OCI-LY3 (cell line): ENCODE measurements around the gene MDM1.

Source experiments
- CTCF ChIP-seq: fragments of 200-600, 300-600 bp; sonication (generic); IDR thresholded peaks from 2 replicates; pipeline ENCODE4 v1.5.1; 2014; ENCODE audit warnings: antibody characterized with exemption, low read length, low read depth
- EZH2phosphoT487 ChIP-seq: fragments of 200-600 bp; shearing (Covaris generic); IDR thresholded peaks from 2 replicates; pipeline ENCODE4 v1.6.1; 2018; ENCODE audit warnings: antibody characterized with exemption, mixed run types, low read depth

- no peak for TF ChIP-seq CTCF
- no peak for TF ChIP-seq EZH2phosphoT487
These were observed 817 bp upstream of the MDM1 start for GRCh38 chr12:68332728-68333630.
